Measurements from ENCODE around the gene CYP8B1. TPM values are rescaled to one million over a fixed set of nuclear protein-coding genes. Genes with fewer than 3 reads are reported as not detected.

Gene CYP8B1
- total RNA-seq, 1 experiment from 2014 or later = 0.12 TPM

DNA sequence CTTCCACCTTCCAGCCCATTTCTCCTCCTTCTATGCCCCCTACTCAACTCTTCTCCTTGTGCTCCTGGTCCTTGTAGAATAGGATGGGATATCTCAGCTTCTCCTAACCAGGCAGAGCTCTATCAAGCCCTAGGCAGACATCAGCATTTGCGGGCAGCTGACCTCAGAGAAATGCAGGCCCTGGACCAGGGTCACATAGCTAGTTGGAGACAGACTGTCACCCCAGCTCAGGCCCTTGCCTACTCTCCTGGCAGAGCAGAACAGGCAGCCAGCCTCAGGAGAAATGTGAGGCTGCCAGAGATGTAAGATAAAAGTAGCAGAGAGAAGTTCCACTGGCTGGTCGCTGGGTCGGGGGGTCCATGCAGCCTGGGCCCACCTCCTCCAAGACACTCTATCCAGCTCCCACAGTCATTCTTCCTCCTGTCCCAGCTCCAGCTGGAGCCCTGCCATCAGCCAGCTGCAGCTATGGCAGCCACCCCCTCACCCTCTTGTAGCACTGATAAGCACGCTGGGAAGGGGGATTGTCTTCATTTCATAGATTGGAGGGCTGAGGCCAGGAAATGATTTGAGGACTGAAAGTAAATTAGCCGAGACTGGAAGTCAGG lies 4.0 kb downstream of the CYP8B1 start (continued):
- TF ChIP-seq RAD21 (IDR thresholded peaks at IDR 0.05; ENCODE audit: low read depth) (no peak), EGR1 (IDR thresholded peaks at IDR 0.05; ENCODE audit: low read depth) (no peak), ELF1 (IDR thresholded peaks at IDR 0.05; ENCODE audit: borderline replicate concordance, low read depth) (no peak), YY1 (IDR thresholded peaks at IDR 0.05; ENCODE audit: extremely low read depth, insufficient replicate concordance, low read depth, low read length) (no peak)
- TF ChIP-seq, protein P1, sequence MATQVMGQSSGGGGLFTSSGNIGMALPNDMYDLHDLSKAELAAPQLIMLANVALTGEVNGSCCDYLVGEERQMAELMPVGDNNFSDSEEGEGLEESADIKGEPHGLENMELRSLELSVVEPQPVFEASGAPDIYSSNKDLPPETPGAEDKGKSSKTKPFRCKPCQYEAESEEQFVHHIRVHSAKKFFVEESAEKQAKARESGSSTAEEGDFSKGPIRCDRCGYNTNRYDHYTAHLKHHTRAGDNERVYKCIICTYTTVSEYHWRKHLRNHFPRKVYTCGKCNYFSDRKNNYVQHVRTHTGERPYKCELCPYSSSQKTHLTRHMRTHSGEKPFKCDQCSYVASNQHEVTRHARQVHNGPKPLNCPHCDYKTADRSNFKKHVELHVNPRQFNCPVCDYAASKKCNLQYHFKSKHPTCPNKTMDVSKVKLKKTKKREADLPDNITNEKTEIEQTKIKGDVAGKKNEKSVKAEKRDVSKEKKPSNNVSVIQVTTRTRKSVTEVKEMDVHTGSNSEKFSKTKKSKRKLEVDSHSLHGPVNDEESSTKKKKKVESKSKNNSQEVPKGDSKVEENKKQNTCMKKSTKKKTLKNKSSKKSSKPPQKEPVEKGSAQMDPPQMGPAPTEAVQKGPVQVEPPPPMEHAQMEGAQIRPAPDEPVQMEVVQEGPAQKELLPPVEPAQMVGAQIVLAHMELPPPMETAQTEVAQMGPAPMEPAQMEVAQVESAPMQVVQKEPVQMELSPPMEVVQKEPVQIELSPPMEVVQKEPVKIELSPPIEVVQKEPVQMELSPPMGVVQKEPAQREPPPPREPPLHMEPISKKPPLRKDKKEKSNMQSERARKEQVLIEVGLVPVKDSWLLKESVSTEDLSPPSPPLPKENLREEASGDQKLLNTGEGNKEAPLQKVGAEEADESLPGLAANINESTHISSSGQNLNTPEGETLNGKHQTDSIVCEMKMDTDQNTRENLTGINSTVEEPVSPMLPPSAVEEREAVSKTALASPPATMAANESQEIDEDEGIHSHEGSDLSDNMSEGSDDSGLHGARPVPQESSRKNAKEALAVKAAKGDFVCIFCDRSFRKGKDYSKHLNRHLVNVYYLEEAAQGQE (IDR thresholded peaks at IDR 0.05; ENCODE audit: low read depth) = no peak

DNA sequence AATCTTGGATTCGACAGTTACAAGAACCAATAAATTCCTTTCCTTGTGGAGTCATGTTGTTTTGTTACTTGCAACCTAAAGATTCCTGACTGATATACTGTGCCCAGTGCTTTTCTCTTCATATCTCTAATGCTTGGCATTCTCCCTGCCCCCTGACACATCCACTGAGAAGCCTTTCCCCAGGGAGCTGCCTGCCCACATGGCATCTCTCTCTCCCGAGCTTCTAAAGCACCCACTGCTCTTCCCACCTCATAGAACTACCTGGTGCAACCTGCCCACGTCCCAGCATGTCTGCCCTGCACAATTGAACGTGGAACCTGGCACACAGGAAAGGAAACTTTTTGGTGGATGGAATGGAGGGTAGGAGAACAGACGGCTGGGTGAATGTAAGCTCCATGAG lies 6.8 kb downstream of the CYP8B1 start:
- H3K36me3 ChIP-seq (ENCODE audit: control insufficient read depth in 1 of 2, insufficient read depth in 2 of 2, low read length in 2 of 2) = no peaks in the 10 kb centered on the region
- no peaks in the 10 kb centered on the region for H3K9me2 ChIP-seq (ENCODE audit: insufficient read depth)
- H3K79me2 ChIP-seq (ENCODE audit: insufficient read depth, low read length) = no peaks in the 10 kb centered on the region
- intact Hi-C loops (cut with micrococcal nuclease) = no loop called here
- TF ChIP-seq EGR1 (IDR thresholded peaks at IDR 0.05; ENCODE audit: low read depth) (no peak), ZNF274 (IDR thresholded peaks at IDR 0.05; ENCODE audit: low read depth, low read length) (no peak), CBX3 (IDR thresholded peaks at IDR 0.05; ENCODE audit: low read depth) (no peak), POLR2A (IDR thresholded peaks at IDR 0.05; ENCODE audit: borderline replicate concordance, extremely low read depth, insufficient read depth, insufficient read length) (no peak), RAD21 (IDR thresholded peaks at IDR 0.05; ENCODE audit: low read depth) (no peak), EZH2phosphoT487 (IDR thresholded peaks at IDR 0.05; ENCODE audit: borderline replicate concordance) (no peak)
- TF ChIP-seq, protein P2, sequence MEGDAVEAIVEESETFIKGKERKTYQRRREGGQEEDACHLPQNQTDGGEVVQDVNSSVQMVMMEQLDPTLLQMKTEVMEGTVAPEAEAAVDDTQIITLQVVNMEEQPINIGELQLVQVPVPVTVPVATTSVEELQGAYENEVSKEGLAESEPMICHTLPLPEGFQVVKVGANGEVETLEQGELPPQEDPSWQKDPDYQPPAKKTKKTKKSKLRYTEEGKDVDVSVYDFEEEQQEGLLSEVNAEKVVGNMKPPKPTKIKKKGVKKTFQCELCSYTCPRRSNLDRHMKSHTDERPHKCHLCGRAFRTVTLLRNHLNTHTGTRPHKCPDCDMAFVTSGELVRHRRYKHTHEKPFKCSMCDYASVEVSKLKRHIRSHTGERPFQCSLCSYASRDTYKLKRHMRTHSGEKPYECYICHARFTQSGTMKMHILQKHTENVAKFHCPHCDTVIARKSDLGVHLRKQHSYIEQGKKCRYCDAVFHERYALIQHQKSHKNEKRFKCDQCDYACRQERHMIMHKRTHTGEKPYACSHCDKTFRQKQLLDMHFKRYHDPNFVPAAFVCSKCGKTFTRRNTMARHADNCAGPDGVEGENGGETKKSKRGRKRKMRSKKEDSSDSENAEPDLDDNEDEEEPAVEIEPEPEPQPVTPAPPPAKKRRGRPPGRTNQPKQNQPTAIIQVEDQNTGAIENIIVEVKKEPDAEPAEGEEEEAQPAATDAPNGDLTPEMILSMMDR (IDR thresholded peaks at IDR 0.05 in 2 of 3, conservative IDR thresholded peaks at IDR 0.05 in 1 of 3; ENCODE audit: borderline replicate concordance in 1 of 3, insufficient read depth in 1 of 3, low read depth in 2 of 3, low read length in 2 of 3) = no peak
- TF ChIP-seq, protein P3, sequence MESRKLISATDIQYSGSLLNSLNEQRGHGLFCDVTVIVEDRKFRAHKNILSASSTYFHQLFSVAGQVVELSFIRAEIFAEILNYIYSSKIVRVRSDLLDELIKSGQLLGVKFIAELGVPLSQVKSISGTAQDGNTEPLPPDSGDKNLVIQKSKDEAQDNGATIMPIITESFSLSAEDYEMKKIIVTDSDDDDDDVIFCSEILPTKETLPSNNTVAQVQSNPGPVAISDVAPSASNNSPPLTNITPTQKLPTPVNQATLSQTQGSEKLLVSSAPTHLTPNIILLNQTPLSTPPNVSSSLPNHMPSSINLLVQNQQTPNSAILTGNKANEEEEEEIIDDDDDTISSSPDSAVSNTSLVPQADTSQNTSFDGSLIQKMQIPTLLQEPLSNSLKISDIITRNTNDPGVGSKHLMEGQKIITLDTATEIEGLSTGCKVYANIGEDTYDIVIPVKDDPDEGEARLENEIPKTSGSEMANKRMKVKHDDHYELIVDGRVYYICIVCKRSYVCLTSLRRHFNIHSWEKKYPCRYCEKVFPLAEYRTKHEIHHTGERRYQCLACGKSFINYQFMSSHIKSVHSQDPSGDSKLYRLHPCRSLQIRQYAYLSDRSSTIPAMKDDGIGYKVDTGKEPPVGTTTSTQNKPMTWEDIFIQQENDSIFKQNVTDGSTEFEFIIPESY (IDR thresholded peaks at IDR 0.05; ENCODE audit: extremely low read depth, insufficient replicate concordance, low read length) = no peak
- CTCF ChIA-PET = no interaction called here
- no peak overlapping the region for H3K9ac ChIP-seq (ENCODE audit: low read length)
- DNase-seq (ENCODE audit: low read depth, low spot score) = no peak
- RAD21 ChIA-PET (ENCODE audit: low non-redundant PET in 1 of 2, low total read pairs in 2 of 2, uncharacterized antibody in 2 of 2, unreplicated experiment in 2 of 2) = no interaction called here
- POLR2A ChIA-PET = no interaction called here
- no TSS peak for BruUV-seq (replicated peaks)
- ATAC-seq = no peak
- no peaks in the 10 kb centered on the region for H3K27me3 ChIP-seq (ENCODE audit: insufficient read depth, low read length)
- H2AFZ ChIP-seq (ENCODE audit: low read depth, low read length, poor library complexity, severe bottlenecking) = no peak overlapping the region
- no peaks in the 10 kb centered on the region for H3K9me3 ChIP-seq (ENCODE audit: control insufficient read depth in 1 of 2, insufficient read depth in 1 of 2, low read depth in 1 of 2, low read length in 2 of 2)
- no peak overlapping the region for H3K4me3 ChIP-seq (replicated peaks in 1 of 2; ENCODE audit: low read depth in 1 of 2, low read length in 2 of 2)
- no peaks in the 10 kb centered on the region for H3K4me1 ChIP-seq (ENCODE audit: control insufficient read depth in 1 of 2, insufficient read depth in 2 of 2, low read length in 2 of 2)
- H3K27ac ChIP-seq (ENCODE audit: low read depth, low read length) = no peak overlapping the region
- H3K4me2 ChIP-seq (ENCODE audit: low read length) = no peak overlapping the region
- H4K20me1 ChIP-seq (ENCODE audit: insufficient read depth) = no peaks in the 10 kb centered on the region

Measured in HCT116 (cell line).